Stimulated activated CD4-positive, alpha-beta T cell treated with anti-CD3 and anti-CD28 coated beads, Interleukin-12 subunit alpha, Interleukin-12 subunit beta, amount 100 ng/mL, for 48 hours (primary cell): ENCODE data around the gene ZNF665.
A peak's percentile ranks its signal among the peaks of the same experiment; 100 is the strongest.
"Not testable (repeated sequence)": the region's sequence is repeated elsewhere in the genome, so short reads cannot be mapped to it uniquely, and the experiment has no call there.

Source experiments
- DNase-seq, 3 donors: peaks; one replicate each; pipeline ENCODE4 v3.0.0-alpha.2; 2020; ENCODE audit warnings: low read depth in 2 of 3, low spot score in 1 of 3

The ZNF665 gene

GRCh38 chr19:53158119-53158656, 35.0 kb downstream of the ZNF665 start:
- DNase-seq, result peak in 1 of 3 donors; percentile 8

- no peak for DNase-seq
Measured at GRCh38 chr19:53157626-53158025, 35.5 kb downstream of the ZNF665 start.

GRCh38 chr19:53156850-53157249, 36.3 kb downstream of the ZNF665 start:
- no peak for DNase-seq

- DNase-seq, result no peak
Measured at GRCh38 chr19:53147645-53148044, 45.5 kb downstream of the ZNF665 start.

- DNase-seq, result no peak
Measured at GRCh38 chr19:53140351-53140750, 52.8 kb downstream of the ZNF665 start.

GRCh38 chr19:53136432-53136831, 56.7 kb downstream of the ZNF665 start:
- DNase-seq, result no peak

- DNase-seq, result peak; percentile 4 to 27 (median 11)
Measured at GRCh38 chr19:53132141-53132991, 60.8 kb downstream of the ZNF665 start, which contains the start of gene ZNF415. Gene ZNF415 (minus strand): TSS chr19:53132910. CDS start chr19:53122676, 10,234 bp downstream.

GRCh38 chr19:53131727-53132126, 61.4 kb downstream of the ZNF665 start:
- no peak for DNase-seq

- DNase-seq, result no peak
Measured at GRCh38 chr19:53131085-53131590, 62.0 kb downstream of the ZNF665 start.

GRCh38 chr19:53130506-53130905, 62.7 kb downstream of the ZNF665 start:
- no peak for DNase-seq

- not testable (repeated sequence) for DNase-seq
Measured at GRCh38 chr19:53126733-53127526, 66.2 kb downstream of the ZNF665 start.

GRCh38 chr19:53123400-53123799, 69.8 kb downstream of the ZNF665 start:
- no peak for DNase-seq
